Vagina (tissue), 2 donors: ENCODE results near the gene ASPG.

Experiments used
- POLR2A ChIP-seq, 2 donors: fragments of 450-650 bp; IDR thresholded peaks; one replicate each; pipeline ENCODE4 v1.6.1; 2017; ENCODE audit warnings: antibody characterized with exemption in 2 of 2, mild to moderate bottlenecking in 2 of 2, moderate library complexity in 2 of 2
- POLR2AphosphoS5 ChIP-seq, 2 donors: sonication (generic); formaldehyde crosslinking; IDR thresholded peaks; one replicate each; pipeline ENCODE4 v1.9.0; 2017; ENCODE audit warnings: antibody characterized with exemption in 2 of 2, mild to moderate bottlenecking in 2 of 2, low read depth in 1 of 2; ENCODE audit not compliant: insufficient read depth in 1 of 2
- TF ChIP-seq, protein P1 (sequence below), 3 experiments: fragments of 450-650 bp in 2 of 3; fragments of 200-600 bp in 1 of 3; sonication (generic) in 1 of 3; IDR thresholded peaks; one replicate each; pipeline ENCODE4 v1.5.1; 2017 to 2019; ENCODE audit warnings: antibody characterized with exemption in 3 of 3, mild to moderate bottlenecking in 2 of 3, moderate library complexity in 2 of 3

GRCh38 chr14:104140463-104141331 lies 55.2 kb downstream of the ASPG start:
- TF ChIP-seq, protein P1, sequence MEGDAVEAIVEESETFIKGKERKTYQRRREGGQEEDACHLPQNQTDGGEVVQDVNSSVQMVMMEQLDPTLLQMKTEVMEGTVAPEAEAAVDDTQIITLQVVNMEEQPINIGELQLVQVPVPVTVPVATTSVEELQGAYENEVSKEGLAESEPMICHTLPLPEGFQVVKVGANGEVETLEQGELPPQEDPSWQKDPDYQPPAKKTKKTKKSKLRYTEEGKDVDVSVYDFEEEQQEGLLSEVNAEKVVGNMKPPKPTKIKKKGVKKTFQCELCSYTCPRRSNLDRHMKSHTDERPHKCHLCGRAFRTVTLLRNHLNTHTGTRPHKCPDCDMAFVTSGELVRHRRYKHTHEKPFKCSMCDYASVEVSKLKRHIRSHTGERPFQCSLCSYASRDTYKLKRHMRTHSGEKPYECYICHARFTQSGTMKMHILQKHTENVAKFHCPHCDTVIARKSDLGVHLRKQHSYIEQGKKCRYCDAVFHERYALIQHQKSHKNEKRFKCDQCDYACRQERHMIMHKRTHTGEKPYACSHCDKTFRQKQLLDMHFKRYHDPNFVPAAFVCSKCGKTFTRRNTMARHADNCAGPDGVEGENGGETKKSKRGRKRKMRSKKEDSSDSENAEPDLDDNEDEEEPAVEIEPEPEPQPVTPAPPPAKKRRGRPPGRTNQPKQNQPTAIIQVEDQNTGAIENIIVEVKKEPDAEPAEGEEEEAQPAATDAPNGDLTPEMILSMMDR (IDR thresholded peaks at IDR 0.05) = no peak
- TF ChIP-seq POLR2A (IDR thresholded peaks at IDR 0.05) (no peak), POLR2AphosphoS5 (IDR thresholded peaks at IDR 0.05; ENCODE audit: insufficient read depth in 1 of 2, low read depth in 1 of 2) (no peak)
